Activated B cell treated with CpG ODN at 0.5 μM for 24 hours (primary cell): ENCODE results near the gene SELENOK. TPM values are rescaled to one million over a fixed set of nuclear protein-coding genes. Genes with fewer than 3 reads are reported as not detected.

ENCODE experiments used
- ATAC-seq: fragments of 200-7000 bp; cut with Tn5 transposase; one replicate; pipeline ENCODE4 v1.10.0; 2021; ENCODE audit warnings: low read depth, mild to moderate bottlenecking, moderate library complexity
- CTCF ChIA-PET: fragments of 350-600 bp; sonication (Branson Sonifier 250); formaldehyde crosslinking; loops from one replicate; lab custom pipeline; 2021; ENCODE audit warnings: antibody characterized with exemption; lab: Charles Lee
- POLR2A ChIA-PET: fragments of 350-600 bp; sonication (Branson Sonifier 250); formaldehyde crosslinking; loops from one replicate; lab custom pipeline; 2021; ENCODE audit warnings: antibody characterized with exemption; lab: Charles Lee
- DNase-seq: peaks from one replicate; pipeline ENCODE4 v3.0.0; 2022
- H3K27ac Mint-ChIP-seq: one replicate; pipeline ENCODE4 v1.8.0; 2020; ENCODE audit warnings: mixed read lengths
- H3K27me3 Mint-ChIP-seq: one replicate; pipeline ENCODE4 v1.8.0; 2021; ENCODE audit warnings: mixed read lengths
- H3K36me3 Mint-ChIP-seq: one replicate; pipeline ENCODE4 v1.8.0; 2021; ENCODE audit warnings: low read depth, mixed read lengths
- H3K4me1 Mint-ChIP-seq: one replicate; pipeline ENCODE4 v1.8.0; 2021; ENCODE audit warnings: mixed read lengths
- H3K4me3 Mint-ChIP-seq: one replicate; pipeline ENCODE4 v1.8.0; 2020; ENCODE audit warnings: mild to moderate bottlenecking, mixed read lengths
- H3K9me3 Mint-ChIP-seq: one replicate; pipeline ENCODE4 v1.8.0; 2020; ENCODE audit warnings: mixed read lengths
- CTCF ChIP-seq: fragments of 200-600 bp; IDR thresholded peaks from one replicate; pipeline ENCODE4 v1.8.0; 2022; ENCODE audit warnings: antibody characterized with exemption, mild to moderate bottlenecking
- intact Hi-C: fragments of 100-400 bp; cut with micrococcal nuclease; formaldehyde crosslinking; loops from one replicate; pipeline ENCODE4 v1.15.1; 2024
- total RNA-seq: library from RNA; stranded (reverse); gene quantifications from 2 replicates; pipeline ENCODE4 v1.2.3, GENCODE V29; 2022

SELENOK gene
- total RNA-seq, 1 donor from 2014 or later: 29.8 TPM

- DNase-seq (no peak), ATAC-seq (no peak)
- Mint-ChIP-seq H3K27me3 (no peaks in the 10 kb centered on the region), H3K4me3 (peak overlapping the region; percentile 100), H3K36me3 (peaks cover 65% of the 10 kb centered on the region), H3K9me3 (no peaks in the 10 kb centered on the region), H3K27ac (peak overlapping the region; percentile 59), H3K4me1 (peaks cover 23% of the 10 kb centered on the region)
- no peak for TF ChIP-seq CTCF
- ChIA-PET POLR2A (interaction anchor here (0.7 to 4.3 kb wide), 2 partner anchors 10 to 130 kb away, joined by 4 to 52 read pairs; partner anchors contain the start of gene SELENOK), CTCF (no interaction called here)
- intact Hi-C loops: no loop called here
Measured at GRCh38 chr3:53880396-53881345, 11.0 kb downstream of the SELENOK start.

DNA sequence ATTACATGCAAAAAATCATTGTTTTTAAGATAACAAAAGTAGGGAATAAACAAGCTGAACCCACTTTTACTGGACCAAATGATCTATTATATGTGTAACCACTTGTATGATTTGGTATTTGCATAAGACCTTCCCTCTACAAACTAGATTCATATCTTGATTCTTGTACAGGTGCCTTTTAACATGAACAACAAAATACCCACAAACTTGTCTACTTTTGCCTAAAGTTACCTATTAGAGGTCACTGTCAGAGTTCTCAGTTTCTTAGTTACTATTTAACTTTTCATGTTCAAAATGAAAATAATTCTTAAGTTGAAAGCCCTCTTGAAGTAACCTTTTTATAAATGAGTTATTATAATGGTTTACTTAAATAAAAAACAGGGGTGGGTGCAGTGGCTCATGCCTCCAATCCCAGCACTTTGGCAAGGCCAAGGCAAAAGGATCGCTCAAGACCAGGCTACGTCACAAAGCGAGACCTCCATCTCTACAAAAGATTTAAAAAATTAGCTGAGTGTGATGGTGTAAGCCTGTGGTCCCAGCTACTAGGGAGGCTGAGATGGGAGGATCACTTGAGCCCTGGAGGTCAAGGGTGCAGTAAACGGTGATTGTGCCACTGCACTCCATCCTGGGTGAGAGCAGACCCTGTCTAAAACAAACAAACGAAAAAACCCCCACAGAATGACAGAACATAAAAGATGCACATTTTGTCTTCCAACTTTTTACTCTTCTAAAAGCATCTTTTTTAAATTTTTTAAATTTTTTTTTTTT lies 25.7 kb downstream of the SELENOK start:
- peaks cover 22% of the 10 kb centered on the region for H3K4me1 Mint-ChIP-seq
- no peak for ATAC-seq
- intact Hi-C loops: no loop called here
- H3K4me3 Mint-ChIP-seq: no peak overlapping the region
- peaks cover 69% of the 10 kb centered on the region for H3K36me3 Mint-ChIP-seq
- TF ChIP-seq CTCF: no peak
- no peak for DNase-seq
- CTCF ChIA-PET: no interaction called here
- no peaks in the 10 kb centered on the region for H3K9me3 Mint-ChIP-seq
- H3K27ac Mint-ChIP-seq: no peak overlapping the region
- POLR2A ChIA-PET: interaction anchor here (0.7 to 1.2 kb wide), 2 partner anchors 9 to 16 kb away, joined by 3 read pairs; no protein-coding TSS in a partner anchor
- no peaks in the 10 kb centered on the region for H3K27me3 Mint-ChIP-seq

DNA sequence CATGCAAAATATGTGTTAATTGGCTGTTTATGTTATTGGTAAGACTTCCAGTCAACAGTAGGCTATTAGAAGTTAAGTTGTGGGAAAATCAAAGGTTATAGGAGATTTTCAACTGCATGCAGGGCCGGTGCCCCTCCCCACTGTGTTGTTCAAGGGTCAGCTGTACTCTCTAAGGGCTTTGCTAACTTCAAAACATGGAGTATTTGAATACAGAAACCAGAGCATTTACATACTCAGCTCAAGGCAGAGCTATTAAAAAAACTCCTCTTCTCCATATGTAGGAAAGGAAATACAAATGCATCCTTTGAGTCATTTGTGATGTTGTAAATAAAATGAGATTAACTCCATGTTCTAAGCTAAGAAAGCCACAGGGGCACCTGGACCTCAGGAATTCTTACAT lies 28.5 kb downstream of the SELENOK start:
- ChIA-PET CTCF (interaction anchor here (1.5 kb wide), 1 partner anchor 194 kb away, joined by 3 read pairs; no protein-coding TSS in a partner anchor), POLR2A (interaction anchor here (0.7 to 1.6 kb wide), 2 partner anchors 28 to 166 kb away, joined by 4 to 5 read pairs; partner anchors contain the start of gene SELENOK)
- ATAC-seq (no peak), DNase-seq (no peak)
- Mint-ChIP-seq H3K9me3 (no peaks in the 10 kb centered on the region), H3K27ac (no peak overlapping the region), H3K4me3 (no peak overlapping the region), H3K4me1 (peaks cover 29% of the 10 kb centered on the region), H3K27me3 (no peaks in the 10 kb centered on the region), H3K36me3 (peaks cover 50% of the 10 kb centered on the region)
- no peak for TF ChIP-seq CTCF
- intact Hi-C loops: loop anchor here (1.0 kb wide), 1 partner anchor 134 kb away; no protein-coding TSS in a partner anchor

- no peak for TF ChIP-seq CTCF
- Mint-ChIP-seq H3K27ac (no peak overlapping the region), H3K4me3 (no peak overlapping the region), H3K4me1 (peaks cover 34% of the 10 kb centered on the region), H3K27me3 (no peaks in the 10 kb centered on the region), H3K36me3 (peaks cover 42% of the 10 kb centered on the region), H3K9me3 (no peaks in the 10 kb centered on the region)
- CTCF ChIA-PET: interaction anchor here (0.6 kb wide), 1 partner anchor 697 kb away, joined by 3 read pairs; no protein-coding TSS in a partner anchor
- POLR2A ChIA-PET: no interaction called here
- ATAC-seq (no peak), DNase-seq (no peak)
- intact Hi-C loops: loop anchor here (1.0 kb wide), 1 partner anchor 563 kb away; no protein-coding TSS in a partner anchor
Measured at GRCh38 chr3:53862241-53862640, 29.4 kb downstream of the SELENOK start.
